Endothelial cell of coronary artery (primary cell): ENCODE measurements around the gene RNF224. TPM values are rescaled to one million over a fixed set of nuclear protein-coding genes. Genes with fewer than 3 reads are reported as not detected.

Source experiments
- total RNA-seq: library from RNA; depleted of rRNA; stranded (reverse); fragments of >200 nt; gene quantifications from 2 replicates; pipeline ENCODE4 v1.2.3, GENCODE V29; 2014

Gene RNF224
- total RNA-seq = under 0.01 TPM in 1 of 2 replicates, not detected in the other

DNA sequence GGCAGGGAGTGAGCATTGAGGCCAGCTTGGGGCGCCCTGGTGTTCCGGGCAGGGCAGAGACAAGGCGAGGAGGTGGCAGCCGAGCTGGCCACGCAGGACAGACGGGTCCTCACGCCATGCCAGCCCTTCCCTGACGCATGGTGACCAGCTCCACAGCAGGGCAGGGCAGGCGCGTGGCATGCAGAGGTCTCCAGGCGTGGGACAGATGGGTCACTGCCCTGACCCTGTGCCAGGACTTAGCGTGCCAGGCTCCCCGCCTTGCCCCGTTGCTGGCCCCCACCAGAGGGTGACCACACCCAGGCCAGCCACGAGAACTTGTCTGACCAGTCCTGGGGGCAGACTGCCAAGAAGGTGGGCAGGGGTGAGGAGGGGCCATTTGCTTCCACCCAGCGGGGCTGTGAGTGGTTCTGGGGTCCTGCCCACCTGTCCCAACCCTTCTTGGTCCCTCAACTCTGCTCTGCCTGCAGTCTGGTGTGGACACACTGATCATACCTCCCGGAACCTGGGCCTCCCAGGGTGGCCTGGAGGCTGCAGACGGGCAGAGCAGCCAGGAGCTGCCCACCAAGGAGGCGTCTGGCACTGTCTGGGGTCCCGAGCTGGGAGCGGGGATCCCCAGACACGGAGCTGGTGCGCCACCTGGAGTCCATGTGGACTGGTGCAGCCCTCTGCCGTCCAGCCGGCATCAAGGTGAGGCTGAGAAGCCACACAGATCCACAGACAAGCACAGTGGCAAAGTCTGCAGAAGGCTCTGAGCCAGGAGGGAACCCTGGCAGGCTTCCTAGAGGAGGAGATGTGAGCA, at the start of gene RNF224:
RNF224 (plus strand) TSS at position 449 of the 799 bp plus-strand sequence. CDS start 834 bp downstream, outside the sequence.

DNA sequence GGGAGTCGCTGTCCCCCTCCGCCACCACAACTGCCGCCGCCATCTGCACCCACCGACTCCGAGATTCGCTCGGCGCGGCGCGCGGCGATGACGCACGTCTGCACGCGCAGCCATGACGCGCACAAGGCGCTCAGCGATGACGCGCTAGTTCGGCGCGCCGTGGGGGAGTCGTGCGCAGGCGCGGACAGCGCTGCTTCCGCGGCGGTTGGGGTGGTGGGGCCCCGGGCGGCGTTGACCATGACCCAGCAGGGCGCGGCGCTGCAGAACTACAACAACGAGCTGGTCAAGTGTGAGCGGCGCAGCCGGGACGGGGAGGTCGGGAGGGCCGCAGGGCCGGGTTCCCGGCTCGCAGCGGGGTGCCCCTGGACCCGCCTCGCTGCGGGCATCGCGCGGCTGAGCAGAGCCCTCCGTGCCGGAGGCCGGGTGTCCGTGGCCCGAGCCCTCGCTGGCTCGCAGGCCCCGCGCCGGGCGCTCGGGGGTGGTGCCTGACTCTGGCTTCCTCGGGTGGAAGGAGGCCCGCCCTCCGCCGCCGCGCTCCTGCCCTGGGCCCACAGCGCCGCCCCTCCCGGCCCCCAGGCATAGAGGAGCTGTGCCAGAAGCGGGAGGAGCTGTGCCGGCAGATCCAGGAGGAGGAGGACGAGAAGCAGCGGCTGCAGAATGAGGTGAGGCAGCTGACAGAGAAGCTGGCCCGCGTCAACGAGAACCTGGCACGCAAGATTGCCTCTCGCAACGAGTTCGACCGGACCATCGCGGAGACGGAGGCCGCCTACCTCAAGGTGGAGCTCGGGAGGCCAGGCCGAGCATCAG, 38.6 kb upstream of the RNF224 start, which contains the start of the genes ANAPC2 and SSNA1:
ANAPC2 (minus strand) TSS at position 71 of the 807 bp plus-strand sequence; CDS start at position 43, 28 bp downstream.
SSNA1 (plus strand) TSS at position 187 of the 807 bp plus-strand sequence; CDS start at position 238, 51 bp downstream.

DNA sequence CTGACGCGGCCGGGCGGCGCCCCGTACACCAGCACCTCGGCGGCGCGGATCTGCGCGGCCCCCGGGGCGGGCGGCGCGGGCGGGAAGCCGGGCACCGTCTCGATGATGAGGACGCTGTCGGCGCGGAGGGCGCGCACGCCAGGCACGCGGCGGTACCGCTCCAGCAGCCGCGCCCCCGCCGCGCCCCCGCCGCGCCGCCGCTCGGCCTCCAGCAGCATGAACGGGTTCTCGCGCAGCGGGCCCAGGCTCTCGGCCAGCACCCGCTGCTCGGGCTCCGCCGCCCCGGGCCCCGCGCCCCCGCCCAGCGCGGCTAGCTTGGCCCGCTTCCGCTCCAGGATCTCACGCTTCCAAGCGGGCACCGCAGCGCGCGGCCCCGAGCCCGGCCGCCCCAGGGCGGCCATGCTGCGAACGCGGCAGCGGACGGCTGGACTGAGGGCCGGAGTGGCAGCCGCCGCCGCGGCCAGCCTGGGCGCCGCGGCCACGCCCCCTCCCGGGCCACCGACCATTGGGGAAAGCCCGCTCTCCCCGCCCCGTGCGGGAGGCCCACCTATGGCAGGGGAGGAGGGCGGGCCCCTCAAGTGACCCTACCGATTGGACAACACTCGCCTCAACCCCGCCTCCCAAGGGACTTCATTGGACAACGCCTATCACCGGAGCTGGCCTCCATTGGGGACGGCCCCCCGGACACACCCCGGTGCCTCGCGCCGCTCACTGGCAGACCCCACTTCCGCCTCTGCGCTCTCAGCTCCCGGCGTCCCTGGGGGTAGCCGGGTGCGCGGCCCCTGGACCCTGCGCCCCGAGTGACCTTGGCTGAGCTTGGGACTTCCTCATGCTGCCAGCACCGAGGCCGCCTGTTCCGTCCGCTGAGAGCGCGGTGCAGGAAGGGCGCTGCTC, 26.7 kb upstream of the RNF224 start, which contains the start of gene TPRN:
TPRN (minus strand) TSS at position 431 of the 894 bp plus-strand sequence; CDS start at position 401, 30 bp downstream.

DNA sequence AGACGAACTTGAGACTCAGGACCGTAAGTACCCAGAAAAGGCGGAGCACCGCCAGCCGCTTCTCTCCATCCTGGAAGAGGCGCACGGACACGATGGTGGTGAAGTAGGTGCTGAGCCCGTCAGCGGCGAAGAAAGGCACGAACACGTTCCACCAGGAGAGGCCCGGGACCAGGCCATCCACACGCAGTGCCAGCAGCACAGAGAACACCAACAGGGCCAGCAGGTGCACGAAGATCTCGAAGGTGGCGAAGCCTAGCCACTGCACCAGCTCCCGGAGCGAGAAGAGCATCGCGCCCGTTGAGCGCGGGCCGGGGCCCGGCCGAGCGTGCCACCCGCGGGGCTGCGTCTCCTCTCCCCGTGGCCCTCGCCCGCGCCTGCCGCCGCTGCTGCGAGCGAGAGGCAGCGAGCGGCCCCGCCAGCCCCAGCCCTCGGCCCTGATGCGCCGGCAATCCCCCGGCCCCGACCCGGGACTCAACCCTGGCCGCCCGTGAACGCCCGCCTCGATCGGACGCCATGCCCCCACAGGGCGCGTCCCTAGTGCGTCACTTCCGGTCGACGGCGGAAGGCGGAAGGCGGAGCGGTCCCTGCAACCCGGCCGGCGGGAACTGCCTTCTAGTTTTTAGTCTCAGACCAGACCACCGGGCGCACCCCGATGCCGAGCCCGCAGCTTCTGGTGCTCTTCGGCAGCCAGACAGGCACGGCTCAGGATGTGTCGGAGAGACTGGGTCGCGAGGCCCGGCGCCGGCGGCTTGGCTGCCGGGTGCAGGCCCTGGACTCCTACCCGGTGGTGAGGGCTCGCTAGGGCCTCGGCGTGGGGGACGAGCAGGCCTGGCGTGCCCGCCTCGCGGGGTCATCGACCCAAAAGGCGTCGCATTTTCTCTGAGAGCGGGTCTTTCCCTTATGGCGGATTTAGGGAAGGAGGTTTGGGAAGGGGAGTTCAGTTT, 21.9 kb upstream of the RNF224 start, which contains the start of the genes NDOR1 and TMEM203:
NDOR1 (plus strand) TSS at position 575 of the 944 bp plus-strand sequence; CDS start at position 653, 78 bp downstream.
TMEM203 (minus strand) TSS at position 523 of the 944 bp plus-strand sequence; CDS start at position 289, 234 bp downstream.

DNA sequence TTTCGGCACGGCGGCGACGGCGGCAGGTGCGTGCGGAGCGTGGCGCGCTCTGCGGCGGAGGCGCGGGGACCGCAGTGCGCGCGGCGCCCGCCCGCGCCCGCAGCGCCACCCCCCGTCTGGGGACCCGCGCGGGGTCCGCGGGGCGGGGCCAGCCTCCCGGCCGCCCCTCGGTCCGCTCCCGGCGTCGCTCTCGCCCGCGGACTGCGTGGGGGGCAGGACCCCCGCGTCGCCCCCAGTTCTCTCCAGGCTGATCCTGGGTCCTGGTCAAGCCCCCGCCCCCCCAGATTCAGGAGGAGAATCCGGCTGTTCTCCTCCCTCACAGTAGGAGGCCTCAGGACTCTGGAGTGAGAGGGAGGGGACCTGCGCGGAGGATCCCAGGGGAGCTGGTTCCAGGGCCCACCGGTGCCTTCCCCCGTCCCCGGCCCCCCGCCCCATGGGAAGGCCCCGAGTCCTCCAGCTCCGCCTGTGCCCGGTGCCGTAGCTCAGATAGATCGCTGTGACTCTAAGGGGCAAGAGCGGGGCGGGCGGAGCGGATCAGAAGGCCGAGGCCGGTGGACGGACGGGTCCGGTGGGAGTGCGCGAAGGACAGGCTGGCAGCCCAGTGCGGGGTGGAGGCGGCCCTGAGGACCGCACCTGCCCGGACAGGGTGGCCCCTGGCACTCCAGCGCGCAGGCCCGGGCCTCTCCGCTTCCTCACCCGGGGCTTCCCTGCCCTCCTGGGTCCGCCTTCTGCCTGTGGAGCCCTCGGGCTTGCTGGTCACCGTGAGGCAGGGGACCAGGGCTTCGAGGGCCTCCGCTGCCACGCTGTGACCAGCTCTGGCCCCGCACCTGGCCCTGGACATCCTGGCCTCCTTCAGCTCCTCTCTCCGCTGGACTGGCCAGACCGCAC, 4.9 kb upstream of the RNF224 start, which contains the start of gene RNF208:
RNF208 (minus strand) TSS at position 51 of the 888 bp plus-strand sequence. CDS start 1,028 bp downstream, outside the sequence.

DNA sequence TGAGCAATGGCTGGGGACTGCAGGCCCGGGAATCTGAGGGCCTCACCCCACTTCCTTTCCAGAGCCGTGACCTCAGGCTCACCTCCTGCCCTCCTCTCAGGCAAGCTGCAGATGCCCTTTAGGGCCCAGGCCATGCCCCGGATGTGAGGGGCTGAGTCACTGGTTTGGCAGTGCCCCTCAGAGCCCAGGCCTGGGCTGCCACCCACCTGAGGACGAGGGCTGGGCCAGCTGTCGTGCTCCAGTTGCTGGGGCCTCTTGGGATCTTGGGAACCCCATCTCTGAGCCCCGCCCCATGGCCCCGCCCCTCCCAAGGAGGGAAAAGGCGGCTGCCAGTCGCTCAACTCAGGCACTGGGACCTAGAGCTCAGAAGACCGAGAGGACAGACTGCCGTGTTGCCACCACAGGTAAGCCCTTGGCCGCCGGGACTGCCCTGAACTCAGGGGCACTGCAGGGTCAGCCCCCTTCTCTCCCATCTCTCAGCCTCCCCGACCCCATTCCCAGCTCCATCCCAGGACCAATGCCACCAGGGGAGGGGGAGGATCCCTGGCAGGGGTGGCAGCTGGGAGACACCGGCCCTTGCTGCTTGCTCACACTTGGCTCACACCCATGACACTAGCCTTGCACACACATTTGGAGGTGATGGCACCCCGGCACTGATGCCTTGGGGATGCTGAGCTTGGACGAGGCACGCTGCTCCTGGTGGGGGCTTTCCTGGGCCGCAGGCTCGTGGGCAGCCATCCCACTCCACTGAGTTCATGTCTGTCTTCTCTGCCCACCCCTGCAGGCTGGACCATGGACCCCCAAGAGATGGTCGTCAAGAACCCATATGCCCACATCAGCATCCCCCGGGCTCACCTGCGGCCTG, 2.2 kb upstream of the RNF224 start, which contains the start of gene CYSRT1:
CYSRT1 (plus strand) TSS at position 345 of the 865 bp plus-strand sequence; CDS start at position 793, 448 bp downstream.

DNA sequence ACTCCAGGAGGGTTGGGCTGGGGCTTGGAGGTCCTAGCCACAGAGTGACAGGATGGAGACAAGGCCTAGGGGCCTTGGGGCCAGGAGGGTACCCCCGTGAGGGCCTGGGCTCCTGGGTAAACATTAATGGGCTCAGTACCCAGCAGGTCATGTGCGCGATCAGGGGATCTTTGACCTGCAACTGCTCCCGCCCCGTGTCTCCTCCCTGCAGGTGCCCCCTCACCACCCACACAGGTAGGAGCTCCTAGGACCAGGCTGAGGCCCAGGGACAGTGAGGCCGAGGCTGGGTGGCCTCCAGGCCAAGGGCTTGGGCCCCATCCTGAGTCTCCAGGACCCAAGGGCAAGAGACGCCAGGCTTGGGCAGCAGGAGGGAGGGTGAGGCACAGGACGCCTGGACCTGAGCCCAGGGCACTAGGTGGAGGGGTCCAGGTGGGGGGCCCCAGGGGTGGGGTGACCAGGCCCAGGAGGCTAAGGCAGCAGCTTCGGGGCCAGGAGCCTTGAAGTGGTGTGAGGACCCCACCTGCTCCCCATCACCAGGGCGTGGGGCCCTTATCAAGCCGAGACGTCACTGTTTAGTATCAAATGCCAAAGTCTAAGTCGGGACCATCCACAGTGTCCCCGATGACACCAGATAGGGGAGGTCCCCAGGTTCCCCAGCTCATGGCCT, 3.5 kb downstream of the RNF224 start, which contains the start of gene SLC34A3:
SLC34A3 (plus strand) TSS at position 197 of the 667 bp plus-strand sequence. CDS start 802 bp downstream, outside the sequence.

DNA sequence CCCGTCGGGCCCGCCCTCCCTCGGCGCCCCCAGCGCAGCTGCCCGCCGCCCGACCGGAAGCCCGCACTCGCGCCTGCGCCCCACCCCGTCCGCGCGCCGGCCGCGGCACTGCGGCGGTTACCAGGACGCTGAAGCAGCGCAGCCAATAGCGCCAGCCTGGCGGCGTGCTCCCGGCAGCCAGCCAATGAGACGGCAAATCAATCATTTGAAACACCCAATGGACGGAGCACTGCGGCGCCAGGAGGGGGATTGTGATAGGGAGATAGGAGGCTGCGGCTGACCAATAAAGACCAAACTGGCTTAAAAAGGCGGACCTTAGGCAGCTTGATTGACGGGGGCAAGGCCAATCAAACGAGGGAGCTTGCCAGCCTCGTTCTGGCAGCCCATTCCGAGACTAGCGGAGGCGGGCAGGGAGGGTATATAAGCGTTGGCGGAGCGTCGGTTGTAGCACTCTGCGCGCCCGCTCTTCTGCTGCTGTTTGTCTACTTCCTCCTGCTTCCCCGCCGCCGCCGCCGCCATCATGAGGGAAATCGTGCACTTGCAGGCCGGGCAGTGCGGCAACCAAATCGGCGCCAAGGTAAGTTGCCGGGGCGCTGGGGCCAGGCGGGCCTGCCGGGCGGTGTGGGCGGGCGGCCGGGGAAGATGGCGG, 13.7 kb downstream of the RNF224 start, which contains the start of gene TUBB4B:
TUBB4B (plus strand) TSS at position 447 of the 649 bp plus-strand sequence; CDS start at position 521, 74 bp downstream.

DNA sequence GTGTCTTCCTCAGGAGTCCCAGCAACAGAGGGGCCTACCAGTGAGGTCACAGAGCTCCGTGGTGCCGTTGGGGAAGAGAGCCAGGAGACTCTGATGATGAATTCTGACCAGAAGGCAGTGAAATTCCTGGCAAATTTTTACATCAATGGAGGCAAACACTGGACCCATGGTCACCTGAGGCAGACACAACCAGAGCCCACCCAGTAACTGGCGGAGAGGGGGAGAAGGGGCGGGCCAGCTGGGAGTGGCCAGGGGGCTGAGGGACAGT, 23.8 kb downstream of the RNF224 start, which contains the start of gene STPG3:
STPG3 (plus strand) TSS at position 93 of the 268 bp plus-strand sequence; CDS start at position 94, 1 bp downstream.

DNA sequence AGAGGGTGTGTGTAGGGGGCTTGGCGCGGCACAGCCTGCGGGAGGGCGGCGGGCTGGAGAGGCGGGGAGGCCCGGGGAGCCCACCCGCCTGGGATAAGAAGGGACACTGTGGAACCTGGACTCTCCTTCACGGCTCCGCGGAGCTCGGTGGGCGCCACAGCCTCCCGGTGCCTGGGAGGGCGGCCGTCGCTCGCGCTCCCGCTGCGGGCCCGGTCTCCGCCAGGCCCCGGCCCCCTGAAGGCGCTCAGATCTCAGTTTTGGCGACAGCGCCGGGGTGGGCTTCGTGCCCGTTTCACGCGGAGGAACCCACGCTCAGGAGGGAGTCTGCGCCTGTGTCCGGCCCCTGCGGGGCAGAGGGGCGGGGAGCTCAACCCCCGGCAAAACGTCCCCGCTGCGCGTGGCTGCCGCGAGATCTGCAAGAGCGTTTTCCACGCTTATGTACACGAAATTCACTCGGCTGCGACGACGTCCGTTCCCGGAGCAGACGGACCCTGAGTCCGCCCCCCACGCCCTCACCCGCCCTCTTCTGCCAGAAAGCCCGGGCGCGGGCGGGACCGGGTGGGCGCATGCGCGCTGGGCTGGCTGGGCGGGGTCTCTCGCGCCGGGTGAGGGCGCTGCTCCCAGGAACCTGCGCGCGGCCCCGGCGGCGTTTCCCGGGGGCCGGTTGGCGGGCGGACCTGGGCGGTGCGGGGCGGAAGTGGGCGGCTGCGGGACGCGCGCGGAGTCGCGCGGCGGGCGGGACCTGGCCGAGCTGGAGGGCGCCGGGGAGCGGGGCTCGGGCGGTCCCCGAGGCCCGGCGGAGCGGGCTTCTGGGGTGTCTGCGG, 27.5 kb downstream of the RNF224 start, which contains the start of gene NELFB:
NELFB (plus strand) TSS at position 704 of the 824 bp plus-strand sequence.

DNA sequence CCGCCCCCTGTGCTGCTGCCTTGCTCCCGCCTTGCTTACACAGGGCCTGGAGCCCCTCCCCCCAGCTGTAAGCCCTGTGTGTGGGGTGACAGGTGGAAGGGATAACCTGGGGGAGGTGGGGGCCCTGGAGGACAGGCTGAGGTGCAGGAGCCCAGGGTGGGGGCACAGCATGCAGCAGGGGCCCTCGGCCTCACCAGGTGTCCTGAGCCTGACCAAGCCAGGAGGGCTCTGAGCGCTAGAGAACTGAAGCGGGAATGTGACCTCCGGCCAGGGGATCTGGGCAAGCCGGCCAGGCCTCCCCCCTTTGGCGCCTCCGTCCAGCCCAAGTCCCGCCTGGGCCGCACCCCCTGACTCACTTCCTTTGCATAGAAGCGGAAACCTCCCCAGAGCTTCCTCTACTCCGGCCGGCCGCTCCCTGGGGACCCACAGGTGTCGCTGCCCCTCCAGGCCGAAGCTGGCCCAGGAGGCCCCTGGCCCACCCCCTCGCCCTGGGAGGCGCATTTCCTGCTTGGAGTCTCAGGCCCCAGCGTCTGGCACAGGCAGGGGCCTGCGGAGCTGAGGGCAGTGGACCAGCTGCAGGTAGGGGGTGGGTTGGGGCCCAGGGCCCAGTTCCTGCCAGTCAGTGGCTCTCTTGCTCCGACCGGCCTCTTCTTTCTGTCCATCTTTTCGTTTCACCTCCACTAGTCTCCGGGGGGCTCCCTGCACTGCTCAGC, 50.2 kb downstream of the RNF224 start, which contains the start of gene TOR4A:
TOR4A (plus strand) TSS at position 398 of the 713 bp plus-strand sequence. CDS start 964 bp downstream, outside the sequence.

